Heart right ventricle (tissue), 16 donors: ENCODE data around the gene MYO18B. TPM values are rescaled to one million over a fixed set of nuclear protein-coding genes. Genes with fewer than 3 reads are reported as not detected.

Source experiments
- ATAC-seq, 8 donors: fragments of 200-7000 bp; cut with Tn5 transposase; one replicate each; pipeline ENCODE4 v1.9.1; 2020; ENCODE audit warnings: mild to moderate bottlenecking in 8 of 8, moderate library complexity in 8 of 8, moderate number of reproducible peaks in 1 of 8
- DNase-seq, 2 donors: peaks; one replicate each; pipeline ENCODE4 v3.0.0-alpha.2; 2020
- H3K27ac ChIP-seq, 10 donors: fragments of 200-600 bp; sonication (generic) in 2 of 10; one replicate each; pipeline versions ENCODE4 v1.5.0 to v1.8.0; 2020 to 2022; ENCODE audit warnings: mild to moderate bottlenecking in 3 of 10
- H3K27me3 ChIP-seq, 7 donors: fragments of 200-600 bp; one replicate each; pipeline ENCODE4 v1.8.0; 2021 to 2022; ENCODE audit warnings: mild to moderate bottlenecking in 2 of 7
- H3K36me3 ChIP-seq, 9 donors: fragments of 200-600 bp; sonication (generic) in 1 of 9; one replicate each; pipeline versions ENCODE4 v1.5.0 to v1.8.0; 2020 to 2022; ENCODE audit warnings: mild to moderate bottlenecking in 2 of 9
- H3K4me1 ChIP-seq, 9 donors: fragments of 200-600 bp; sonication (generic) in 1 of 9; one replicate each; pipeline versions ENCODE4 v1.5.0 to v1.8.0; 2020 to 2022; ENCODE audit warnings: mild to moderate bottlenecking in 4 of 9
- H3K4me3 ChIP-seq, 10 donors: fragments of 200-600 bp; sonication (generic) in 2 of 10; one replicate each; pipeline versions ENCODE4 v1.5.0 to v1.8.0; 2020 to 2022; ENCODE audit warnings: mild to moderate bottlenecking in 7 of 10, moderate library complexity in 2 of 10
- H3K9me3 ChIP-seq, 11 donors: fragments of 200-600 bp in 10 of 11; sonication (generic) in 2 of 11; one replicate each; pipeline versions ENCODE4 v1.5.0 to v1.8.0; 2013 to 2022; ENCODE audit warnings: mild to moderate bottlenecking in 2 of 11, control low read depth in 1 of 11, moderate library complexity in 1 of 11
- WGBS, 2 donors: extraction: QIAGEN DNeasy Blood & Tissue Kit; methylation state at CpG; one replicate each; pipeline ENCODE4 v1.1.7; 2013; ENCODE audit warnings: inconsistent platforms in 1 of 2; 5-methylcytosine and 5-hydroxymethylcytosine counted together
- intact Hi-C, 10 donors: fragments of 100-400 bp; cut with DNase I; formaldehyde crosslinking; loops; one replicate each; pipeline versions ENCODE4 v1.11.1 to v1.14.2; 2022
- polyA plus RNA-seq, 2 donors: library from polyadenylated mRNA; stranded (reverse); fragments of 200-250 nt; gene quantifications; one replicate each; pipeline ENCODE4 v1.2.3, GENCODE V29; 2013
- total RNA-seq, 10 donors: library from RNA; stranded (reverse); fragmentation: NEBNext Ultra II Directional in 3 of 10; extraction: Animal tissue kit (Norgen Biotek cat#: 25700) in 3 of 10; gene quantifications; one replicate each; pipeline versions ENCODE4 v1.2.1 to v1.2.4, GENCODE V29; 2021 to 2023
- TF ChIP-seq, protein P1 (sequence below), 9 donors: fragments of 200-600 bp; sonication (generic) in 2 of 9; IDR thresholded peaks; one replicate each; pipeline versions ENCODE4 v1.5.0 to v1.8.0; 2021 to 2022; ENCODE audit warnings: antibody characterized with exemption in 9 of 9, mild to moderate bottlenecking in 5 of 9, moderate library complexity in 1 of 9
- donor health status: Arrhythmogenic right ventricular cardiomyopathy.
- donor health status: ischemic (EF 13 %, LVEDD 7.1; RV severe dilation, severe dysfunction).
- donor health status: healthy with polysubstance abuse.
- donor health status: DM: no; HTN: yes; CAD: no.
- donor health status: DM: no; HTN: no; CAD: no.
- donor health status: ischemic (EF 25% LVEDD 6.9; RV normal size, moderate dysfunction).
- donor health status: ischemic (EF 25% LVEDD 5.7; RV mildly dilated, moderate dysfunction).
- donor health status: healthy.
- donor health status: DM: yes; HTN: yes; CAD: no.
- donor health status: Ischemic cardiomyopathy.
- donor health status: ischemic (EF 35%, LVEDD 5.7; RV mildly dilated, moderate dysfunction).
- donor health status: nonischemic (EF 11% LVEDD 7.7; RV severe dilation, severe dysfunction).
- donor health status: DM: yes; HTN: yes; CAD: no.
- donor health status: PGD.
- donor health status: ischemic (EF 29% LVEDD 5.4; RV normal size, mild dysfunction).
- donor health status: nonischemic (EF 23%, LVEDD 6.1; RV moderate dilation, normal function).

MYO18B gene
- total and polyA plus RNA-seq, 12 donors, result 111 to 407 (median 210) TPM

DNA sequence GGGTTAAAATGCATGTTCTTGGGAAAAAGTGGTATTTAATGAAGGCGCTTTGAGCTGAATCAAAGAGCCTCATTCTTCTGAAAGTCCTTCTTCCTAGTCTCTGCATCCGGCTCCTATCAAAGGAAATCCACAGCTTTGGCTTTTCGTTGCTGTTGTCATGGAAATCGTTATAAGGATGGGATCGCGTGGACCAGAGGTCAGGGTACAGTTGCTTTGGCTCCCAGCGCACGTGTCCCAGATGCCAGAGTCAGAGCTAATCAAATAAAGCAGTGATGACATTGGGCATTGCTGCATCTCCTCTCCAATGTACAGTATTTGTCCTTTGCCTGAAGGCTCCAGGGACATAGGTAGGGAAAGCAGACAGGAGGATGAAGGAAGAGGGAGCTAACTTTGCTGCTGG is 181.9 kb downstream of the MYO18B start:
- peaks cover 0 to 10% (median 4%) of the 10 kb centered on the region in 7 donors for H3K27me3 ChIP-seq

DNA sequence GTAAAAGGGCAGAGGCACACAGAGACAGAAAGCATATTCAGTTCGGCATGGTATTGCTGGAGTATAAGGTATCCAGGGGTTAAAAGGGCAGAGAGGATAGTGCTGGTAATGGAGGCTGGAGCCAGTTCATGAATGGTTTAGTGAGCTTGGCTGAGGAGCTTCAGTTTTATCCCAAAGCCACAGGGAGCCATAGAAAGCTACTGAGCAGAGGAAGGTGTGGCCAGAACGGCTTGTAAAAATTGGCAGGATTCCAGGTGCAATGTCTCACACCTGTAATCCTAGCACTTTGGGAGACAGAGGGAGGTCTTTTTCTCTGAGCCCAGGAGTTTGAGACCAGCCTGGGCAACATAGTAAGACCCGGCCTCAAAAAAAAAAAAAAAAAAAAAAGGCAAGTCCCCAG is 186.1 kb downstream of the MYO18B start:
- H3K4me1 ChIP-seq, result peaks cover 0 to 5% (median 0%) of the 10 kb centered on the region in 9 donors
- ATAC-seq, result peak in 3 of 8 donors; percentile 12 to 21 (median 15)
- no peaks in the 10 kb centered on the region for H3K9me3 ChIP-seq
- WGBS, 2 donors, result 57 to 63% methylated on average over 3 of the region's 3 CpGs
- H3K27me3 ChIP-seq, result peaks cover 0 to 10% (median 4%) of the 10 kb centered on the region in 7 donors
- peaks cover 0 to 57% (median 0%) of the 10 kb centered on the region in 9 donors for H3K36me3 ChIP-seq
- no peak for DNase-seq
- intact Hi-C loops, result no loop called here
- no peak overlapping the region for H3K27ac ChIP-seq
- no peak overlapping the region for H3K4me3 ChIP-seq
- TF ChIP-seq, protein P1, sequence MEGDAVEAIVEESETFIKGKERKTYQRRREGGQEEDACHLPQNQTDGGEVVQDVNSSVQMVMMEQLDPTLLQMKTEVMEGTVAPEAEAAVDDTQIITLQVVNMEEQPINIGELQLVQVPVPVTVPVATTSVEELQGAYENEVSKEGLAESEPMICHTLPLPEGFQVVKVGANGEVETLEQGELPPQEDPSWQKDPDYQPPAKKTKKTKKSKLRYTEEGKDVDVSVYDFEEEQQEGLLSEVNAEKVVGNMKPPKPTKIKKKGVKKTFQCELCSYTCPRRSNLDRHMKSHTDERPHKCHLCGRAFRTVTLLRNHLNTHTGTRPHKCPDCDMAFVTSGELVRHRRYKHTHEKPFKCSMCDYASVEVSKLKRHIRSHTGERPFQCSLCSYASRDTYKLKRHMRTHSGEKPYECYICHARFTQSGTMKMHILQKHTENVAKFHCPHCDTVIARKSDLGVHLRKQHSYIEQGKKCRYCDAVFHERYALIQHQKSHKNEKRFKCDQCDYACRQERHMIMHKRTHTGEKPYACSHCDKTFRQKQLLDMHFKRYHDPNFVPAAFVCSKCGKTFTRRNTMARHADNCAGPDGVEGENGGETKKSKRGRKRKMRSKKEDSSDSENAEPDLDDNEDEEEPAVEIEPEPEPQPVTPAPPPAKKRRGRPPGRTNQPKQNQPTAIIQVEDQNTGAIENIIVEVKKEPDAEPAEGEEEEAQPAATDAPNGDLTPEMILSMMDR (IDR thresholded peaks at IDR 0.05), result no peak

More for the DNA sequence above, 181.9 kb downstream of the MYO18B start:
- Histone ChIP-seq H3K9me3 (no peaks in the 10 kb centered on the region), H3K4me1 (no peaks in the 10 kb centered on the region), H3K36me3 (peaks cover 0 to 58% (median 0%) of the 10 kb centered on the region in 9 donors), H3K27ac (no peak overlapping the region), H3K4me3 (no peak overlapping the region)
- 49 to 61% methylated on average over 8 of the region's 8 CpGs for WGBS, 2 donors
- DNase-seq (no peak), ATAC-seq (no peak)
- TF ChIP-seq, protein P1 (IDR thresholded peaks at IDR 0.05), result no peak
- intact Hi-C loops, result no loop called here

DNA sequence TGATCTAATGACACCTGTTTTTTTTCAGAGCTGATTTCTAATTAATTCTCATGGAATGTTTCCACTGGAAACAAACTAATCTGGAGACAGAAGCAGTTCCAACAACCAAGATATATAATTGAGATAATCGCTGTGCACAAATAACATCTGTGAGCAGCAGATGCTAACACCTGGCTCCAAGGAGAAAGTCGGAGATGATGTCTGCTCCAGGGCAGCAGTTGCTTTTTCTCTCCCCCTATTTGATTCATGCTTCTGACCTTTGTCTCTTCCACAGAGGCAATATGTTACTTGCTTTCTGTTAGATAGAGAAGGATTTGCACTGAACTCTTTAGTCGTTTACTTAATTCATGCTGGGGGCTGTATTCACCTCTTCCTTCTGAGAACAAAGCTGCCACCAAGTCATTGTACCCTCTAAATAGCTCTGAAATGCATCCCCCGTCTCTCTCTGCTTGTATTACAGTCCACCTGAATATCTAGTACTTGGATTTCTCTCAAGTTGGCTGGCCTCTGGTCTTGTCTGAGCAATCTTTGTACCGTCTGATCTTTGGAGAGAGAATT is 187.4 kb downstream of the MYO18B start:
- H3K9me3 ChIP-seq, result no peaks in the 10 kb centered on the region
- peaks cover 0 to 10% (median 2%) of the 10 kb centered on the region in 7 donors for H3K27me3 ChIP-seq
- WGBS, 2 donors, result 58 to 69% methylated on average over 5 of the region's 5 CpGs
- intact Hi-C loops, result no loop called here
- H3K4me3 ChIP-seq, result no peak overlapping the region
- no peak overlapping the region for H3K27ac ChIP-seq
- TF ChIP-seq, protein P1 (IDR thresholded peaks at IDR 0.05), result no peak
- peaks cover 0 to 5% (median 0%) of the 10 kb centered on the region in 9 donors for H3K4me1 ChIP-seq
- DNase-seq, result no peak
- H3K36me3 ChIP-seq, result peaks cover 0 to 48% (median 0%) of the 10 kb centered on the region in 9 donors
- peak in 1 of 8 donors; percentile 19 for ATAC-seq

DNA sequence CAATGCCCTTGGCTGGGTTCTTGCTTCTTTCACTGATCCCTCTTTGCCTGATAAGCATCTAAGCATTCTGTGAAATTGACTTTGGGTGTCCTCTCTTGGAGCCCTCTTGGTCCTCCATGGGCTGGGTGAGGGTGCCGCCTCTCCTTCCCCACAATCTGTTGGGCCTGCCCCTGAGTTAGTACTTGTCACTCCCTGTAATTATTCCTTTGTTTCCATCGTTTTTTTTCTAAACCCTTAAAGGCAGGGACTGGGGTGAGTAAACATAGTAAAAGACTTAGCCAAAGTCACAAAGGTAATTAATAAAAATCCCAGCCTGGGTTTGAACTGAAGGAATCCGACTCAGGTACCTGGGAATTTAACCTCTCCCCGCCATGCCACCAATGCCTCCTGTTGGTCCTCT is 188.1 kb downstream of the MYO18B start:
- ATAC-seq (peak in 1 of 8 donors; percentile 8), DNase-seq (no peak)
- Histone ChIP-seq H3K27ac (no peak overlapping the region), H3K4me3 (no peak overlapping the region), H3K27me3 (peaks cover 0 to 10% (median 0%) of the 10 kb centered on the region in 7 donors), H3K4me1 (peaks cover 0 to 5% (median 0%) of the 10 kb centered on the region in 9 donors), H3K36me3 (peaks cover 0 to 46% (median 0%) of the 10 kb centered on the region in 9 donors), H3K9me3 (no peaks in the 10 kb centered on the region)
- TF ChIP-seq, protein P1 (IDR thresholded peaks at IDR 0.05), result no peak
- WGBS, 2 donors, result 71 to 74% methylated on average over 4 of the region's 4 CpGs
- intact Hi-C loops, result loop anchor here in 1 of 10 donors (10.0 kb wide), 1 partner anchor 55 kb away; no protein-coding TSS in a partner anchor
